HCT116 (cell line): Measurements from ENCODE around the gene PIGBOS1. TPM values are rescaled to one million over a fixed set of nuclear protein-coding genes. Genes with fewer than 3 reads are reported as not detected.
"Not testable (repeated sequence)": the region's sequence is repeated elsewhere in the genome, so short reads cannot be mapped to it uniquely, and the experiment has no call there.

ENCODE experiments used
- ATAC-seq: fragments of 200-7000 bp; cut with Tn5 transposase; 2 replicates; pipeline ENCODE4 v1.9.1; 2020; ENCODE audit warnings: mild to moderate bottlenecking, moderate library complexity
- BruUV-seq: library from RNA; stranded (reverse); fragments of 400-500 nt; replicated peaks from 2 replicates; lab custom pipeline; 2021; lab: Mats Ljungman, UMichigan
- CTCF ChIA-PET: fragments of 300-600 bp; sonication (Branson Sonifier 250); formaldehyde crosslinking; loops from one replicate; lab custom pipeline; 2021; ENCODE audit warnings: antibody characterized with exemption; lab: Charles Lee
- POLR2A ChIA-PET: fragments of 300-600, 350-600 bp; sonication (Branson Sonifier 250); formaldehyde crosslinking; loops from one replicate; lab custom pipeline; 2021; ENCODE audit warnings: antibody characterized with exemption; lab: Charles Lee
- RAD21 ChIA-PET, 2 experiments: fragments of 300-600 bp; sonication (Branson Sonifier 250); formaldehyde crosslinking; loops; one replicate each; lab custom pipeline; 2023; ENCODE audit warnings: low total read pairs in 2 of 2; ENCODE audit not compliant: uncharacterized antibody in 2 of 2, unreplicated experiment in 2 of 2, low non-redundant PET in 1 of 2; lab: Charles Lee
- DNase-seq: peaks from one replicate; pipeline ENCODE4 v3.0.0-alpha.2; 2010; ENCODE audit warnings: low read depth, low spot score
- H2AFZ ChIP-seq: fragments of 200-600 bp; shearing (Covaris generic), sonication (generic); 2 replicates; pipeline ENCODE4 v1.6.1; 2017; ENCODE audit warnings: low read depth, mixed run types, mixed read lengths, antibody characterized with exemption, low read length; ENCODE audit not compliant: poor library complexity, severe bottlenecking
- H3K27ac ChIP-seq: 2 replicates; pipeline ENCODE4 v1.5.1; 2012; ENCODE audit warnings: low read depth, low read length
- H3K27me3 ChIP-seq: fragments of 200-600 bp; sonication (generic); 2 replicates; pipeline ENCODE4 v1.6.1; 2016; ENCODE audit warnings: mixed run types, low read length, mixed read lengths; ENCODE audit not compliant: insufficient read depth
- H3K36me3 ChIP-seq, 2 experiments: fragments of 200-500 bp in 1 of 2; fragments of 200-600 bp in 1 of 2; sonication (Bioruptor generic) in 1 of 2; sonication (generic) in 1 of 2; 2 replicates each; pipeline versions ENCODE4 v1.5.1 to v1.6.1; 2014 to 2016; ENCODE audit warnings: low read length in 2 of 2, inconsistent platforms in 1 of 2, mixed read lengths in 1 of 2, mixed run types in 1 of 2; ENCODE audit not compliant: insufficient read depth in 2 of 2, control insufficient read depth in 1 of 2
- H3K4me1 ChIP-seq, 2 experiments: fragments of 200-600 bp in 1 of 2; sonication (generic) in 1 of 2; 2 replicates each; pipeline versions ENCODE4 v1.5.1 to v1.6.1; 2012 to 2017; ENCODE audit warnings: low read length in 2 of 2, inconsistent platforms in 1 of 2, mild to moderate bottlenecking in 1 of 2, mixed read lengths in 1 of 2, mixed run types in 1 of 2, moderate library complexity in 1 of 2; ENCODE audit not compliant: insufficient read depth in 2 of 2, control insufficient read depth in 1 of 2
- H3K4me2 ChIP-seq: fragments of 200-600 bp; sonication (generic); 2 replicates; pipeline ENCODE4 v1.6.1; 2017; ENCODE audit warnings: mixed run types, low read length, mixed read lengths
- H3K4me3 ChIP-seq, 2 experiments: fragments of 200-600 bp in 1 of 2; sonication (generic) in 1 of 2; replicated peaks in 1 of 2; 2 replicates each; pipeline ENCODE4 v1.5.1; 2011 to 2016; ENCODE audit warnings: low read length in 2 of 2, control low read depth in 1 of 2, low read depth in 1 of 2, mild to moderate bottlenecking in 1 of 2, mixed read lengths in 1 of 2, mixed run types in 1 of 2
- H3K79me2 ChIP-seq: fragments of 200-600 bp; sonication (generic); 2 replicates; pipeline ENCODE4 v1.6.1; 2017; ENCODE audit warnings: mild to moderate bottlenecking, mixed run types, low read length, moderate library complexity, mixed read lengths; ENCODE audit not compliant: insufficient read depth
- H3K9ac ChIP-seq: fragments of 200-600 bp; sonication (generic); 2 replicates; pipeline ENCODE4 v1.6.1; 2016; ENCODE audit warnings: low read length, mixed read lengths
- H3K9me2 ChIP-seq: fragments of 200-600 bp; sonication (generic), shearing (Covaris generic); 2 replicates; pipeline ENCODE4 v1.6.1; 2017; ENCODE audit warnings: mixed run types, mild to moderate bottlenecking, moderate library complexity; ENCODE audit not compliant: insufficient read depth
- H3K9me3 ChIP-seq, 2 experiments: fragments of 200-500 bp in 1 of 2; fragments of 200-600 bp in 1 of 2; sonication (Bioruptor generic) in 1 of 2; sonication (generic) in 1 of 2; 2 replicates each; pipeline ENCODE4 v1.6.1; 2014 to 2017; ENCODE audit warnings: low read length in 2 of 2, mixed read lengths in 2 of 2, inconsistent platforms in 1 of 2, low read depth in 1 of 2, mild to moderate bottlenecking in 1 of 2, mixed run types in 1 of 2, moderate library complexity in 1 of 2; ENCODE audit not compliant: control insufficient read depth in 1 of 2, insufficient read depth in 1 of 2
- H4K20me1 ChIP-seq: fragments of 200-600 bp; sonication (generic), shearing (Covaris generic); 2 replicates; pipeline ENCODE4 v1.6.1; 2017; ENCODE audit warnings: mixed run types, mild to moderate bottlenecking, moderate library complexity; ENCODE audit not compliant: insufficient read depth
- CEBPB ChIP-seq: IDR thresholded peaks from 2 replicates; pipeline ENCODE4 v1.6.1; 2012; ENCODE audit warnings: low read depth
- ELF1 ChIP-seq: IDR thresholded peaks from 2 replicates; pipeline ENCODE4 v1.6.1; 2012; ENCODE audit warnings: low read depth, borderline replicate concordance
- EZH2 ChIP-seq: fragments of 200-600 bp; sonication (generic); IDR thresholded peaks from 2 replicates; pipeline ENCODE4 v1.6.1; 2017; ENCODE audit warnings: antibody characterized with exemption, mixed run types
- FOSL1 ChIP-seq: IDR thresholded peaks from 2 replicates; pipeline ENCODE4 v1.6.1; 2012; ENCODE audit warnings: low read depth
- JUND ChIP-seq: IDR thresholded peaks from 2 replicates; pipeline ENCODE4 v1.6.1; 2012
- MAX ChIP-seq: IDR thresholded peaks from 2 replicates; pipeline ENCODE4 v1.6.1; 2012
- SP1 ChIP-seq: IDR thresholded peaks from 2 replicates; pipeline ENCODE4 v1.6.1; 2012; ENCODE audit warnings: low read depth
- TCF7L2 ChIP-seq: IDR thresholded peaks from 2 replicates; pipeline ENCODE4 v1.7.0; 2011; ENCODE audit warnings: borderline replicate concordance, inconsistent platforms; ENCODE audit not compliant: insufficient read depth, insufficient read length; ENCODE audit errors: extremely low read depth
- YY1 ChIP-seq: IDR thresholded peaks from 2 replicates; pipeline ENCODE4 v1.6.1; 2011; ENCODE audit warnings: low read length, low read depth, moderate library complexity, mild to moderate bottlenecking; ENCODE audit not compliant: insufficient replicate concordance; ENCODE audit errors: extremely low read depth
- intact Hi-C: fragments of 100-400 bp; cut with micrococcal nuclease; formaldehyde crosslinking; loops from 2 replicates; pipeline ENCODE4 v1.10.0; 2022
- total RNA-seq: library from RNA; stranded (reverse); gene quantifications from one replicate; pipeline ENCODE4 v1.2.1, GENCODE V29; 2021; ENCODE audit not compliant: unreplicated experiment

The PIGBOS1 gene
- total RNA-seq, 1 experiment from 2014 or later, result 15.3 TPM

- RAD21 ChIA-PET, DNase-seq, H3K27ac ChIP-seq, H2AFZ ChIP-seq, H3K9me2 ChIP-seq, H3K27me3 ChIP-seq, CTCF ChIA-PET, ATAC-seq, H3K36me3 ChIP-seq, H3K4me2 ChIP-seq, H3K9ac ChIP-seq, H3K4me3 ChIP-seq, H3K9me3 ChIP-seq, H3K79me2 ChIP-seq, intact Hi-C loops, H4K20me1 ChIP-seq, POLR2A ChIA-PET, BruUV-seq: not testable (repeated sequence)
- H3K4me1 ChIP-seq, result peaks cover 11 to 22% of the 10 kb centered on the region in 2 experiments
These were observed 38.3 kb downstream of the PIGBOS1 start for GRCh38 chr15:55280589-55280988.

GRCh38 chr15:55279746-55280351 is 39.1 kb downstream of the PIGBOS1 start:
- ChIA-PET POLR2A (no interaction called here), RAD21 (no interaction called here), CTCF (no interaction called here)
- BruUV-seq, result no TSS peak
- Histone ChIP-seq H3K4me3 (peak overlapping the region in 1 of 2 experiments; percentile 9; a peak in 1 of 4 replicates), H3K79me2 (no peaks in the 10 kb centered on the region), H3K9me3 (no peaks in the 10 kb centered on the region), H3K9ac (0 out of 2 replicates have a peak overlapping the region, but pooled peaks have one; percentile 4), H3K27me3 (no peaks in the 10 kb centered on the region), H3K9me2 (no peaks in the 10 kb centered on the region), H3K4me2 (peak overlapping the region; percentile 63), H3K4me1 (peaks cover 11 to 22% of the 10 kb centered on the region in 2 experiments), H3K27ac (no peak overlapping the region), H2AFZ (no peak overlapping the region), H4K20me1 (no peaks in the 10 kb centered on the region), H3K36me3 (no peaks in the 10 kb centered on the region)
- DNase-seq (peak; percentile 65), ATAC-seq (peak; percentile 85)
- TF ChIP-seq EZH2 (no peak), FOSL1 (peak; percentile 85), MAX (peak; percentile 16; the same call in 1 of the 2 replicates), YY1 (no peak), ELF1 (no peak), JUND (peak; percentile 81), CEBPB (0 out of 2 replicates have a peak, but pooled peaks have one; percentile 43), SP1 (peak; percentile 40), TCF7L2 (peak; percentile 92)
- intact Hi-C loops, result no loop called here
